ENCODE data around the gene NUDT22. TPM values are rescaled to one million over a fixed set of nuclear protein-coding genes. Genes with fewer than 3 reads are reported as not detected.

NUDT22 gene
- total RNA-seq, 1 donor from 2014 or later = 158 TPM

GRCh38 chr11:64255135-64256128 lies 29.4 kb downstream of the NUDT22 start:
- DNase-seq (ENCODE audit: low spot score in 2 of 2) = no peak
- no peak for TF ChIP-seq CTCF (IDR thresholded peaks at IDR 0.05)
- no peaks in the 10 kb centered on the region for H3K9me3 ChIP-seq
- intact Hi-C loops (cut with DNase I) = no loop called here
- H3K27ac ChIP-seq = no peak overlapping the region
- no peaks in the 10 kb centered on the region for H3K27me3 ChIP-seq
- peaks cover 52 to 57% of the 10 kb centered on the region in 2 donors for H3K36me3 ChIP-seq
- H3K4me3 ChIP-seq = no peak overlapping the region
- H3K4me1 ChIP-seq = peaks cover 7 to 24% of the 10 kb centered on the region in 2 donors

- Histone ChIP-seq H3K4me3 (no peak overlapping the region), H3K36me3 (peaks cover 52 to 63% of the 10 kb centered on the region in 2 donors), H3K27me3 (no peaks in the 10 kb centered on the region), H3K4me1 (peaks cover 7 to 18% of the 10 kb centered on the region in 2 donors), H3K27ac (no peak overlapping the region), H3K9me3 (no peaks in the 10 kb centered on the region)
- no peak for TF ChIP-seq CTCF (IDR thresholded peaks at IDR 0.05)
- no peak for DNase-seq (ENCODE audit: low spot score in 2 of 2)
- intact Hi-C loops (cut with DNase I) = no loop called here
These were observed 30.2 kb downstream of the NUDT22 start for GRCh38 chr11:64256300-64256699.

GRCh38 chr11:64258356-64258755 lies 32.3 kb downstream of the NUDT22 start:
- Histone ChIP-seq H3K4me1 (peaks cover 0 to 5% of the 10 kb centered on the region in 2 donors), H3K36me3 (peaks cover 73 to 83% of the 10 kb centered on the region in 2 donors), H3K27ac (no peak overlapping the region), H3K4me3 (no peak overlapping the region), H3K9me3 (no peaks in the 10 kb centered on the region), H3K27me3 (no peaks in the 10 kb centered on the region)
- no peak for DNase-seq (ENCODE audit: low spot score in 2 of 2)
- no peak for TF ChIP-seq CTCF (IDR thresholded peaks at IDR 0.05)
- intact Hi-C loops (cut with DNase I) = no loop called here

- Histone ChIP-seq H3K36me3 (peaks cover 80 to 90% of the 10 kb centered on the region in 2 donors), H3K4me1 (no peaks in the 10 kb centered on the region), H3K27me3 (no peaks in the 10 kb centered on the region), H3K27ac (no peak overlapping the region), H3K9me3 (no peaks in the 10 kb centered on the region), H3K4me3 (no peak overlapping the region)
- no peak for DNase-seq (ENCODE audit: low spot score in 2 of 2)
- intact Hi-C loops (cut with DNase I) = no loop called here
- no peak for TF ChIP-seq CTCF (IDR thresholded peaks at IDR 0.05)
These were observed 33.0 kb downstream of the NUDT22 start for GRCh38 chr11:64258946-64259532.

GRCh38 chr11:64259533-64260067 lies 33.5 kb downstream of the NUDT22 start:
- peaks cover 80 to 93% of the 10 kb centered on the region in 2 donors for H3K36me3 ChIP-seq
- no peak for DNase-seq (ENCODE audit: low spot score in 2 of 2)
- no peaks in the 10 kb centered on the region for H3K4me1 ChIP-seq
- H3K4me3 ChIP-seq = no peak overlapping the region
- no peak for TF ChIP-seq CTCF (IDR thresholded peaks at IDR 0.05)
- intact Hi-C loops (cut with DNase I) = no loop called here
- no peaks in the 10 kb centered on the region for H3K27me3 ChIP-seq
- H3K27ac ChIP-seq = no peak overlapping the region
- no peaks in the 10 kb centered on the region for H3K9me3 ChIP-seq

All from ascending aorta (tissue), 2 donors.